Forelimb muscle (tissue), 1 donor: Measurements from ENCODE around the gene SFPQ. TPM values are rescaled to one million over a fixed set of nuclear protein-coding genes. Genes with fewer than 3 reads are reported as not detected.
A peak's percentile ranks its signal among the peaks of the same experiment; 100 is the strongest.
"Not testable (repeated sequence)": the region's sequence is repeated elsewhere in the genome, so short reads cannot be mapped to it uniquely, and the experiment has no call there.

Experiments used
- DNase-seq: peaks from one replicate; pipeline ENCODE4 v3.0.0-alpha.2; 2013; ENCODE audit warnings: low read depth
- polyA plus RNA-seq: library from polyadenylated mRNA; unstranded; fragments of 120-200 nt; gene quantifications from one replicate; pipeline ENCODE4 v1.2.1, GENCODE V29; 2013; ENCODE audit not compliant: insufficient read length

The SFPQ gene, protein sequence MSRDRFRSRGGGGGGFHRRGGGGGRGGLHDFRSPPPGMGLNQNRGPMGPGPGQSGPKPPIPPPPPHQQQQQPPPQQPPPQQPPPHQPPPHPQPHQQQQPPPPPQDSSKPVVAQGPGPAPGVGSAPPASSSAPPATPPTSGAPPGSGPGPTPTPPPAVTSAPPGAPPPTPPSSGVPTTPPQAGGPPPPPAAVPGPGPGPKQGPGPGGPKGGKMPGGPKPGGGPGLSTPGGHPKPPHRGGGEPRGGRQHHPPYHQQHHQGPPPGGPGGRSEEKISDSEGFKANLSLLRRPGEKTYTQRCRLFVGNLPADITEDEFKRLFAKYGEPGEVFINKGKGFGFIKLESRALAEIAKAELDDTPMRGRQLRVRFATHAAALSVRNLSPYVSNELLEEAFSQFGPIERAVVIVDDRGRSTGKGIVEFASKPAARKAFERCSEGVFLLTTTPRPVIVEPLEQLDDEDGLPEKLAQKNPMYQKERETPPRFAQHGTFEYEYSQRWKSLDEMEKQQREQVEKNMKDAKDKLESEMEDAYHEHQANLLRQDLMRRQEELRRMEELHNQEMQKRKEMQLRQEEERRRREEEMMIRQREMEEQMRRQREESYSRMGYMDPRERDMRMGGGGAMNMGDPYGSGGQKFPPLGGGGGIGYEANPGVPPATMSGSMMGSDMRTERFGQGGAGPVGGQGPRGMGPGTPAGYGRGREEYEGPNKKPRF
- 312 TPM for polyA plus RNA-seq

DNA sequence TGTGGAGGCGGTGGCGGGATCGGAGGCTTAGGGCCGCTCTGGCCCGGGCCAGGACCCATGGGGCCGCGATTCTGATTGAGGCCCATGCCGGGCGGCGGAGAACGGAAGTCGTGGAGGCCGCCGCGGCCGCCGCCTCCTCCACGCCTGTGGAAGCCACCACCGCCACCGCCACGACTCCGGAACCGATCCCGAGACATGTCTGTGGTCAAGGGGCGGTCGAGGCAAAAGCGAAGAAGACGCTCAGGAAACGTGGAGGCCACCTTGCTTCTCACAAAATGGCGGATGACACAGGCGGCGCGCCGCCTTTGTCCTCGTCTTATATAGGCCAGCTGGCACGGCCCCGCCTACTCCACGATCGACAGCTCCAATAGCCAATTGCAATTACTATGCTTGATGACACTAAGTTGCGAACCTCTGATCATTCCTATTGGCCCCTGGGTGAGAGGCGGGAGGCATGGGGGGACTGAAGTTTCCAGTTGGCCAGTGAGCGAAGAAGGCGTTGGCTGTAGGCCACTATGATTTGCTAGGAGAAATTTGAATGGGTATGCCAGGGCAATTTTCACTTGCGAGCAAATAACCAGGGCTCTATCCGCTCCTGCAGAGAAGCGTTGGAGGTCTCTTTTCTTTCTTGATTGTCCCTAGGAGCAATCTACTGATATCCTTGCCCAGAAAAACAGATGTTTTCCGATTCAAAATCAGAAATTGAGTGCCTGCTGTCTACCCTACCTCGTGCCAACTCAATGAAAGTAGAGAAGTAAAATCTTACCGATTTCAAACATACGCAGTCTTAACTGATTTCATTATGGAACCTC, at the start of gene SFPQ:
SFPQ (minus strand) TSS at position 293 of the 812 bp plus-strand sequence; CDS start at position 197, 96 bp downstream.
- DNase-seq = peak; percentile 98

DNA sequence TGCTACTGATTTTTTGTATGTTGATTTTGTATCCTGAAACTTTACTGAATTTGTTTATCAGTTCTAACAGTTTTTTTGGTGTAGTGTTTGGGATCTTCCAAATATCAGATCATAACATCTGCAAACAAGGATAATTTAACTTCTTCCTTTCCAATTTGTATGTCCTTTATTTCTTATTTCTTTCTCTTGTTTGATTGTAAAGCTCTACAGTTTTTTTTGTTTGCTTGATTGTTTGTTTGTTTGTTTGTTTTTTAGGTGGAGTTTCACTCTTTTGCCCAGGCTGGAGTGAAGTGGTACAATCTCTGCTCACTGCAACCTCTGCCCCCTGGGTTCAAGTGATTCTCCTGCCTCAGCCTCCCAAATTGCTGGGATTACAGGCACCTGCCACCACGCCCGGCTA, 43.8 kb upstream of the SFPQ start:
- DNase-seq = not testable (repeated sequence)

DNA sequence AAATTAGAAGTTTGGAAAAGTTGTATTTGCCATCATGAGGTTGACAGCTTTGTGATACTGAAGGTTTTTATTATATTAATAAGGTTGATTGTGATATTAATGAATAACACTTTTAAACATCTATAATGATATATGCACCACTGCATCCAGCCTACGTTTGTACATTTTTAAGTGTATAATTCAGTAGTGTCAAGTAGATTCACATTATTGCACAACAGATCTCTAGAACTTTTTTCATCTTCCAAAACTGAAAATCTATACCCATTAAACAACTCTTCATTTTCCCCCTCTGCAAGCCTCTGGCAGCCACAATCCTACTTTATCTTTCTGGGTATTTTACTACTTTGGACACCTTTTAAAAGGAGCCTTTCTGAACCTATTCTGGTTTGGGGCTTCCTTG, 38.3 kb upstream of the SFPQ start:
- DNase-seq = no peak

DNA sequence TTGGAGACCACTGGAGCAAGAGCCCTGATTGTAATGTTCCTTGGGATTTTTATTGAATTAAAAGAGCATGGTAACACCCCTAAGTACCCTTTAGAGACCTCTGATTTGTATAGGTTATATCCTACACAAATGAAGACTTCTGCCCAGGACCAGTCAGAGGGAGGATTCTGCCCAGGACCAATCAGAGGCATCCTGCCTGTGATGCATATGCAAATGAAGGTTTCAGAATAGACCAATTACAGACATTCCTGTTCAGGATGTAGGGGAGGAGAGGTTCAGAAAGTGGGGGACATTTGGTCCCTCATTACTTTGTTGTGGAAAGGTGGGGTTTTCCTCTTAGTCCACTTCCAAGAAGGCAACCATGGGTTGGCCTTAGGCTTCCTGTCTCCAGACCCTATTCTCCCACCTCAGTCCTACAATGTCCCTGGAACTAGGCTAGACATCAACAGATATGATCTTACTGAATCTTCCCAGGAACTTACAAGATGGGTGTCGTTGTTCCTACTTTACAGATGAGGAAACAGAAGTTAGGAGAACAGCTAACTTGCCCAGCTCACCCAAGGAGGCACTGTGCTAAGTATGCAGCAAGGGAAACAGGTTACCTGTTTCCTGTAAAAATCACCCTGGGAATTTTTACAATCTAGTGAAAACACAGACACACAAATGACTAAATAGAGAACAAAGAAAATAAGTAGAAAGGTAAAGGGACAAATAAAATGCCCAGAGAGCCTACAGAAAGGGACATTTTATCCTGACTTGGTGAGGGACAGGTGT, 36.8 kb upstream of the SFPQ start:
- DNase-seq = no peak

DNA sequence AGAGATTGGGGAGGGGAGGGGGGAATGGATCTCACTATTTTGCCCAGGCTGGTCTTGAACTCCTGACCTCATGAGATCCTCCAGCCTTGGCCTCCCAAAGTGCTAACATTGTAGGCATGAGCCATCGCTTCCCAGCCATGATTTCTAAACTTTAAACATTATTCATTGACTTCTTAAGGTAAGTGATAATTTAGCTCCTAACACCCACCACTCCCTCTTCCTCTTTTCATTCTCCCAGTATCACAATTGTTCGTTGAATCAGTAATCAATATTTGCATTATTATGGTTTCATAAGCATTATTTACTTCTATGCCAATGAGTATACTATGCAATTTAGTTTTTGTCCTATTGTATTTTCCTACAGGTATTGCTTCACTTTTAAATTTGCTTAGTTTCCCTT, 33.6 kb upstream of the SFPQ start:
- DNase-seq = no peak

DNA sequence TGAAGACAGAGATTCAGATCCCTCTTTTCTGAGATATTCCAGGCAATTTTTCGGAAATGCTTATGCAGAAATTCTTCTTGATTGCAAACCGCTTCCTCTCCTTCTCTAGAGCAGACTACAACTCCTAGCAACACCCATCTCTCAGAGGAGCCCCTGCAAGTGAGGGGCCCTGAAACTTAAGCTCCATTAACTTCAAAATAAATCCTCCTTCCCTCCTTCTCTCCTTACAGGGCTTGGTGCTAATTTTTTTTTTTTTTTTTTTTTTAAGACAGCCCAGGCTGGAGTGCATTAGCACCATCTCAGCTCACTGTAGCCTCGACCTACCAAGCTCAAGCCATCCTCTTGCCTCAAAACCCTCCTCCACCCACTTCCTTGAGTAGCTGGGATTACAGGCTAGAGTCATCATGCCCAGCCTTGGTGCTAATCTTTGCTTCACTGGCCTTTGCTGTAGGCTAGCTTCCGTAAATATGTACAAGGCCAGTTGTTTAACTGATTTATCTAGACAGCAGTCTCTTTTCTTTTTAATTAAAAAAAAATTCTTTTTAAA, 30.2 kb upstream of the SFPQ start:
- DNase-seq = no peak

DNA sequence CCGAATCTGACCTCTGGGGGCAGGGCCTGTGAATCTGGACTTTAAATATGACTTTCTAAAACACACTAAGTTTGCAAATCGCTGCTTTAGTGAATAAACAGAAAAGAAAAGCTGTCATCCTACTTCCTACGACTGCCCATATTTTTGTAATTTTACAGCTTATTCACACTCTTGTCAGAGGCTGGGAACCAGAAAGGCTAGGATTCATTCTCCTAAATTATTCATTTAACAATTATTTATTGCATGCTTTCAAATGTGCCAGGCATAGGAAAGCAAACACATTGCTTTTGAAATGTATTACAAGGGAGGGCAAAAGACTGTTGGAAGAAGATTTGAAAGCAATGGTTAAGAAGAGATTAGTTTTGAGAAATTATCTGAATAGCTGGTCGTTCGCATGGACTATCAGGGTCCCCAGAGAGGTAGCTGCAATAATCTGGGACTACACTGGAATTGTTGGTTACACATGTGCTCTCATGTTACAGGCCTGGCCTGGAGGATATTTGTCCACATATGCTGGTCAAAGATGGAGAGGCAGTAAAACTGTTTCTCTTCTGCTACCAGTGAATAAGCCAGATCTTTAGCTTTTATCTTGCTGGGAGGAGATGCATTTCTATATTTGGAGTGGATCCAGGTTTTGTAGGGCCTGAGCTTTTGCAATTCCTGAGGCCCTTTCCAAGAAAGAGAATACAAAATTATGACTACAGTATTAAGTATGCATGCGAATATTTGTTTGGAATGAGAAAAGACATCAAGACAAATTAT, 29.6 kb upstream of the SFPQ start:
- no peak for DNase-seq

DNA sequence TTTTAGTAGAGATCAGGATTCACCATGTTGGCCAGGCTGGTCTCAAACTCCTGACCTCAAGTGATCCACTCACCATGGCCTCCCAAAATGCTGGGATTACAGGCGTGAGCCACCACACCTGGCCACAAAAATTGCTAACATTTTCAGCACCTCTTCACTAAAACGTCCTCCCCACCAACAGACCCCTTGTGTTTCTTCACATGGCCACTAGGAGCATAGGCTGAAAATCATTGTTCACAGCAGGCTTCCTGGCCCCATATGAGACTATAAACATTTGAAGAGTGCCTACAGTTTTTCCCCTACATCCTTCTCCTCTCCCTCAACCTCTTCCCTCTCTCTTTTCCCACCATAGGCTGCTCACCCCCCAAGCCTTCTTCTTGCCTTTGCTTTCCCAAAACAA, 28.0 kb upstream of the SFPQ start:
- no peak for DNase-seq

DNA sequence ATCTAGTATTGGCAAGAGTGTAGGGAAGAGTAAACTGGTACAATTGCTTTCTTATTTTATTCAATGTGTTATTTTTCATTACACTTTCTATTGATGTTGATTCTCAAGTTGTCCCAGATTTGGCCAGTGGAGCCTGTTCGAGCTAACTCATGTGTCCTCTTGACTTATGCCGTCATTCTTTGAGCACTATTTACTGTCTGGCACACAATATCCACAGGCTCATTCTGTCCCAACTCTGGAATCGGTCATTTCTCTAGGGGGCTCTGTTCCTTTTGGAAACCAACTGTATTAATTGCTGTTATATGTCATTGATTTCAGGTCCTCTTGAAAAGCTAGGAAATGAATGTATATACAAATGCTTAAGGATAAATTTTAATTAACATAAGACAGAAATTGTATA, 22.4 kb upstream of the SFPQ start:
- no peak for DNase-seq

DNA sequence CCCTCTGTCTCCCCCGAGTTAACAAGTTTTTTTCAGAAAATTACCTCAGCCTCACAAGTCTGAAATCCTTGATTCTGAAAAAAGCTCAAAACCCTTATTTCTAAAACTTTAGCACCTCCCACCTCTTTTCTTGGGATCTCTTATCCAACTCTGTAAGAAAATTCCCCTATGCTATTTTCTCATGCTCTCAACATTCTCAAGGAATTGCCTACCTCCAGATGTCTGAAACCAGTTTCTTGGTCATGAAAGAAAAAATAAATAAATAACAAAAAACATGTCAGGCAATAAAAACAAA, 18.1 kb upstream of the SFPQ start:
- no peak for DNase-seq

DNA sequence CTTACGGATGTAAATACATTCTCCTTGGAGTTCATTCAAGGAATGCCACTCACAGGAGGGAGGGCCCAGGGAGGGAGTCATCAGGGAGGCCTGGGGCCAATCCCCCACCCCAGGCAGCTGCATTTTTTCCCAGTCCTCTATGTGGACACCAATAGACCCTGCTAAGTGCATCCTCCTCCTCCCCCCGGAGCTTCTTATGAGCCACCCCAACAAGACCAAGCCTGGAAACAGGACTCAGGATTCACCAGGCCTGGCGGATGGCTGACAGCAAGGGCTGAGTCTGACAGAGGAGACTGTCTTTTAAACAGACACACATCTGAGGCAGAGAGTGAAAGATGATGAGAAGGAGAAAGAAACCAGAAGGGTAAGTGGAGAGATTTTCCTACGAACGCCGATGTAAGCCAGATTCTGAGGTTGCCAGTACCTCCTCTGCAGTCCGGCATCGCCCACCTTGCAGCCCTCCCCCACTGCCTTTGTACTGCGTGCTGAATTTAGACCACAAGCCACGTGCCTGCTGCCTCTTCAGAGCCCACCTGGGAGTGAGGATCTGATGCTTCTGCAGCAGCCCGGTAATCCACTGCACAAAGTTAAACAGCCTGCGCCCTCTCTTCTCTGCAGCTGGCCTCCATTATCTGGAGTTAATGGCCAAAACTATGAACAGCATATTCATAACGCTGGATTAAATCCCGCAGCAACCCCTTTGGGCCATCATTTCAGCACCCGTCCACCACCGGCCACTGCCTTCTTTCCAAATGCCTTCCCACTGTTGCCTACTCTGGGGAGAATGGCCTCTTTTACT, 17.6 kb upstream of the SFPQ start:
- DNase-seq = no peak

DNA sequence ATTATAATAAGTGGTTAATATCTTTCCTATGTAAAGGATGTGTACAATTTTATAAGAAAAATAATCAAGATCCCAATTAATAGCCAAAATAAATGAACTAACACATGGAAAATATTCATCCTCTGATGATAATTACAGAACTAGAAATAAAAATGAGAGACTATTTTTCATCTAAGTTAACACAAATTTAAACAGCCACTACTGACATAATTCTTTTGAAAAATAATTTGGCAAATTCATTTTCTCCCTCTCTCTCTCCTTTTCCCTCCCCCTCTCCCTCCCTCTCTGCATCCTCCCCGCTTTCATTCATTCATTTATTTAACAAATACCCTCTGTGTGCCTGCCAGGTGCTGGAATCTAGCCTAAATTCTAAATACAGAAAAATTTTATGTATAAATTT, 10.3 kb upstream of the SFPQ start:
- no peak for DNase-seq

DNA sequence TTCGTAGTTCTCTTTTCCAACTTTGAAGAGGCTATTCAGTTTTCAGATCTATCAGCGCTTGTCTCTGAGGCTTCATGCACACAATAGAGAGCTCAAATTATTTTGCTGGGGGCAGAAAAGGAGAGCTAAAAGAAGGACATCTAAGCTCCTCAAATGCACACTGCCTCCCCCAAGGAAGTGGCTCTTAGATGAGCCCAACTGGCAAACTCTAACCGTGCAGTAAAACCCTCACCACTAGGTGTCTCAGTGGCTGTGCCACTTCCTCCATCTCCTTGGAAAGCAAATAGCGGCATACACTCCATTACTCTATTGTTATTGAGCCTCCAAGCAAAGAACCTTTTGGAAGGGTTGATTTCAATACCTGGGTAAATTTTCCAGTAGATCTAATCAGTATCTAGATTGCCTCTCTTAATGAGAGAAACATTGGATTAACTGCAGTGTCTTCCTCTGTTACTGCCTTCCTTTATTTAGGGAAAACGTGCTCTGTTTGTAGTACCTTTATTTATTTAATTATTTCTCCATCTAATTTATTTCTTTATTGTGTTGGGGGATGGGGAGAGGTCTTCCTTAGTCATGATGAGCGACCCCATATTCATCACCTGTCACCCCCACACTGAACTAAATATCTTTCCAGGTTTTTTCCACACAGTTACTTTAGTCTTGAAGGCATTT, 9.2 kb upstream of the SFPQ start:
- DNase-seq = peak; percentile 71

DNA sequence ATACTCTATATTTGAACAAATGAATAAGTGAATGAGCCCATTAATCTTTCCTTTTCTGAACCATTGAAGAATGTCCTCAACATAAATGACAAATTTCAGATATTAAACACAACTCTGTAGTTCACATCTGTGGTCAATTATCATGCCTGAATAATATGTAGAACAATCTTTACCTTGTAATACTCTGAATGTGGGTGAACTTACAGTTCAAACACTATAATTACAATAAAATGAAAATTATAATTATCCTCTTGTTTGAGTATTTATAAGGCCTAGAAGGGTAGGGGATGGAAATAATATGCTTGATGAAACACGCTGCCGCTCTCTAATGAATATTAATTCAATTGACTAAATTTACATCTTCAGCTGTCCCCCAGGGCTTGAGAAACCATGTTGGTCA, 8.7 kb upstream of the SFPQ start:
- no peak for DNase-seq

DNA sequence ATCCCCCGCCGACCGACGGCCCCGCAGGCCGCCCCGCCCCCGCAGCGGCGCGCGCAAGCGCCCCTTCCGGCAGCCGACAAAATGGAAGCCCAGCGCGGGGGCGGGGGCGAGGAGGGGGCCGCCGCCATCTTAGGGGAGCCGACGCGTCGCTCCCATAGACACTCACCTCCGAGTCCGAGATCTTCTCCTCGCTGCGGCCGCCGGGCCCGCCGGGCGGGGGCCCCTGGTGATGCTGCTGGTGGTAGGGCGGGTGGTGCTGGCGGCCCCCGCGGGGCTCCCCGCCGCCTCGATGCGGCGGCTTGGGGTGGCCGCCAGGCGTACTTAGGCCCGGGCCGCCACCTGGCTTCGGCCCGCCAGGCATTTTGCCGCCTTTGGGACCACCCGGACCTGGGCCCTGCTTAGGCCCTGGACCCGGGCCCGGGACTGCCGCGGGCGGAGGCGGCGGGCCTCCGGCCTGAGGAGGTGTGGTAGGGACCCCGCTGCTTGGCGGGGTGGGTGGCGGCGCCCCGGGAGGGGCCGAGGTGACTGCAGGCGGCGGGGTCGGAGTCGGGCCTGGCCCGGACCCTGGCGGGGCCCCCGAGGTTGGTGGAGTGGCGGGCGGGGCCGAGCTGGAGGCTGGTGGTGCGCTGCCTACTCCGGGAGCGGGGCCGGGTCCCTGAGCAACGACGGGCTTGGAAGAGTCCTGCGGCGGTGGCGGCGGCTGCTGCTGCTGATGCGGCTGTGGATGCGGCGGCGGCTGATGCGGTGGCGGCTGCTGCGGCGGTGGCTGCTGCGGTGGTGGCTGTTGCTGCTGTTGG, 691 bp downstream of the SFPQ start:
- no peak for DNase-seq

DNA sequence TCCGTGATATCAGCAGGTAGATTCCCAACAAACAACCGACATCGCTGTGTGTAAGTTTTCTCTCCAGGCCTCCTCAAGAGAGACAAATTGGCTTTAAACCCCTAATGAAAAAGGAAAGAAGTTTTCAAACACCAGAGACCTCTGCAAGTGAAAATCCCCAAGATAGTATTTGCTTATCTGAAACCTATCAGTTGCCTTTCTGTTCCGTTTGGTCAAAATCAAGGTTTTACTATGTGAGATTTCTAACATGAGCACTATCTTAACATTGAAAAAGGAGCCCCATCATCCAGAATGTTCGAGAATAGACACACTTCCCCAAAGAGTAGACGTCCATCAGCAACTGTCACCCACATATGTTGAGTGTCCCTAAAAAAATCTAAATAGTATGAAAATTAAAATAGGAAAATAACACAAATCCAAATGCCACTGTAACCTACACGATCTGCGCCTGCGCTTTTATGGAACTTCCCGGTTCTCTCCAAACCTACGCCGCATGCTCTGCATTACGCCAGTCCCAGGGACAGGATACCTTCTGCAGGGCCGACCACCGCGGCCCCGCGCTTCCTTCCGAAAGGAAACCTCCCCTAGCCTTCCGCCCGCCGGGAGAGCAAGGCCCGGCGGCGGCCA, 1.4 kb downstream of the SFPQ start:
- DNase-seq = no peak

DNA sequence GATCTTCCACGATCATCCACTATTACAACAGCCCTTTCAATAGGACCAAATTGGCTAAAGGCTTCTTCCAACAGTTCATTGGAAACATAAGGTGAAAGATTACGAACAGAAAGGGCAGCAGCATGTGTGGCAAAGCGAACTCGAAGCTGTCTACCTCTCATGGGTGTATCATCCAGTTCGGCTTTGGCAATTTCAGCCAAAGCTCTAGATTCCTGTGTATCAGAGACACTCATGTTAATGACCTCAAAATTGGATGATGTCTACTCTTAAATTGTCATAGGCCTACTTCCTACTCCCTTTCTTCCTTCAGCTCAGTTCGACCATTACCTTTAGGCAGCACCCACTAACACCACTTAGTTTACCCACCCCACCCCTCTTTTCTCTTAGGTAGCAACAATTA, 2.2 kb downstream of the SFPQ start:
- no peak for DNase-seq
